Osteoblast (primary cell): ENCODE results near the gene SIAH2. TPM values are rescaled to one million over a fixed set of nuclear protein-coding genes. Genes with fewer than 3 reads are reported as not detected.
"Not testable (repeated sequence)": the region's sequence is repeated elsewhere in the genome, so short reads cannot be mapped to it uniquely, and the experiment has no call there.

Source experiments
- DNase-seq: peaks from one replicate; pipeline ENCODE4 v3.0.0; 2011; ENCODE audit warnings: low spot score, mixed read lengths; ENCODE audit not compliant: insufficient read length; ENCODE audit errors: missing footprints
- H2AFZ ChIP-seq: 2 replicates; pipeline ENCODE4 v1.6.0; 2011; ENCODE audit warnings: mild to moderate bottlenecking, low read length
- H3K27ac ChIP-seq: 2 replicates; pipeline ENCODE4 v1.5.1; 2011; ENCODE audit warnings: mild to moderate bottlenecking, low read depth, low read length, moderate library complexity
- H3K27me3 ChIP-seq: 2 replicates; pipeline ENCODE4 v1.6.0; 2012; ENCODE audit warnings: mild to moderate bottlenecking, control low read depth, inconsistent platforms, low read length, moderate library complexity; ENCODE audit not compliant: insufficient read depth
- H3K36me3 ChIP-seq: 2 replicates; pipeline ENCODE4 v1.5.1; 2011; ENCODE audit warnings: mild to moderate bottlenecking, low read length, control low read depth, moderate library complexity; ENCODE audit not compliant: insufficient read depth
- H3K4me1 ChIP-seq: 2 replicates; pipeline ENCODE4 v1.5.1; 2011; ENCODE audit warnings: mild to moderate bottlenecking, low read length, control low read depth, moderate library complexity; ENCODE audit not compliant: insufficient read depth
- H3K4me2 ChIP-seq: 2 replicates; pipeline ENCODE4 v1.6.0; 2011; ENCODE audit warnings: mild to moderate bottlenecking, low read length; ENCODE audit not compliant: insufficient read depth
- H3K4me3 ChIP-seq: fragments of 200-600 bp; sonication (generic); 3 replicates; pipeline ENCODE4 v1.5.1; 2012; ENCODE audit warnings: mild to moderate bottlenecking, low read length, inconsistent platforms; ENCODE audit not compliant: insufficient read depth
- H3K79me2 ChIP-seq: 2 replicates; pipeline ENCODE4 v1.6.0; 2012; ENCODE audit warnings: mild to moderate bottlenecking, low read length, control low read depth, inconsistent platforms; ENCODE audit not compliant: insufficient read depth
- H3K9me3 ChIP-seq: 2 replicates; pipeline ENCODE4 v1.5.1; 2011; ENCODE audit warnings: low read depth, low read length, control low read depth
- H4K20me1 ChIP-seq: 2 replicates; pipeline ENCODE4 v1.6.0; 2012; ENCODE audit warnings: mild to moderate bottlenecking, low read length, control low read depth; ENCODE audit not compliant: insufficient read depth
- CTCF ChIP-seq: IDR thresholded peaks from 2 replicates; pipeline ENCODE4 v1.5.1; 2011; ENCODE audit warnings: mild to moderate bottlenecking, low read depth, low read length, moderate library complexity; ENCODE audit errors: extremely low read depth
- total RNA-seq: library from RNA; depleted of rRNA; stranded (reverse); fragments of >200 nt; gene quantifications from 2 replicates; pipeline ENCODE4 v1.2.3, GENCODE V29; 2012

The SIAH2 gene
- total RNA-seq, 1 donor, result 36.2 TPM

DNA sequence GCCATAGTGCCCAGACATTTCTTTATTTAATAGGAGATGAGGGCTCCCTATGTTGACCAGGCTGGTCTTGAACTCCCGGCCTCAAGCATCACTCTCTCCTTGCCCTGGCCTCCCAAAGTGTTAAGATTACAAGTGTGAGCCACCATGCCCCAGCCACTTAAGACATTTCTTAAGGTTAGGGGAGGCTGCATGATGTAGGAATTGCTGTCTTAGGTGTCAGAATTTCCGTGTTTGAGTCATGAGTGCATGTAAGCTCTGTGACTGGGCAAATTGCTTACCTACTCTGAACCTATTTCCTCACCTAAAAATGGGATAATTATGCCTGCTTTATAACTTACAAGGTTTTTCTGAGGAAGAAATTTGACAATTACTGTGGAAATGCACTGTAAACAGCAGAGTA lies 34.2 kb upstream of the SIAH2 start:
- Histone ChIP-seq H3K4me3 (no peak overlapping the region), H3K4me1 (no peaks in the 10 kb centered on the region), H2AFZ (no peak overlapping the region), H3K27me3 (peaks cover 10% of the 10 kb centered on the region), H3K36me3 (no peaks in the 10 kb centered on the region), H3K79me2 (no peaks in the 10 kb centered on the region), H3K4me2 (no peak overlapping the region), H3K27ac (no peak overlapping the region), H4K20me1 (no peaks in the 10 kb centered on the region), H3K9me3 (no peaks in the 10 kb centered on the region)
- TF ChIP-seq CTCF, result no peak
- no peak for DNase-seq

DNA sequence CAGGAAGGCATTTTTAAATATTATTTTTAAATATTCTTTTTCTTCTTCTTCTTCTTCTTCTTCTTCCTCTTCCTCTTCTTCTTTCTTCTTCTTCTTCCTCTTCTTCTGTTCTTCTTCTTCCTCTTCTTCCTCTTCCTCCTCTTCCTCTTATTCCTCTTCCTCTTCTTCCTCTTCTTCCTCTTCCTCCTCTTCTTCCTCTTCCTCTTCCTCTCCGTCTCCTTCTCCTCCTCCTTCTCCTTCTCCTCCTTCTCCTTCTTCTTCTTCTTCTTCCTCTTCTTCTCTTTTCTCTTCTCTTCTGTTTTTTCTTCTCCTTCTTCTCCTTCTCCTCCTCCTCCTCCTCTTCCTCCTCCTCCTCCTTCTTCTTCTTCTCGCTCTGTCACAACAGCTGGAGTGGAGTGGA lies 33.6 kb upstream of the SIAH2 start:
- H3K36me3 ChIP-seq, H3K4me3 ChIP-seq, H3K9me3 ChIP-seq, H2AFZ ChIP-seq, H3K79me2 ChIP-seq, H3K27ac ChIP-seq, H3K4me1 ChIP-seq, H3K4me2 ChIP-seq, DNase-seq, H4K20me1 ChIP-seq, H3K27me3 ChIP-seq: not testable (repeated sequence)

DNA sequence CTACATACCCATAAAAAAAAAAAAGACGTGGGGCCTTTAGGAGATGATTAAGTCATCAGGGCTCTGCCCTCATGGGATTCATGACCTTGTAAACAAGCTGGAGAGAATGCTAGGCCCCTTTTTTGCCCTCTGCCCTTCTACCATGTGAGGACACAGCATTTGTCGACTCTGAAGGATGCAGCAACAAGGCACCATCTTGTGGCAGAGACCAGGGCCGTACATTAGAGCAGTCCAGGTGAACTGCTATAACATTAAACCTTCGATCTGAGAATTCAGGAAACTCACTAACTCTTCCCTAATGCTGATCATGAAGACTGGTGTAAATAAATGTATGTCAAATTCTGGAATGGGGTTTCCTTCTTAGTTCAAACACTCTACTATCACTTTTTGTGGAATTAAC lies 30.7 kb upstream of the SIAH2 start:
- Histone ChIP-seq H3K36me3 (no peaks in the 10 kb centered on the region), H3K9me3 (no peaks in the 10 kb centered on the region), H3K27me3 (peaks cover 7% of the 10 kb centered on the region), H3K27ac (no peak overlapping the region), H3K4me2 (no peak overlapping the region), H3K4me3 (no peak overlapping the region), H4K20me1 (no peaks in the 10 kb centered on the region), H3K4me1 (no peaks in the 10 kb centered on the region), H3K79me2 (no peaks in the 10 kb centered on the region), H2AFZ (no peak overlapping the region)
- TF ChIP-seq CTCF, result no peak
- no peak for DNase-seq

GRCh38 chr3:150790629-150791028 lies 27.7 kb upstream of the SIAH2 start:
- H3K4me2 ChIP-seq, result no peak overlapping the region
- no peak for TF ChIP-seq CTCF
- no peak overlapping the region for H3K27ac ChIP-seq
- H4K20me1 ChIP-seq, result no peaks in the 10 kb centered on the region
- H3K79me2 ChIP-seq, result no peaks in the 10 kb centered on the region
- H3K36me3 ChIP-seq, result no peaks in the 10 kb centered on the region
- H3K4me3 ChIP-seq, result no peak overlapping the region
- H3K27me3 ChIP-seq, result no peaks in the 10 kb centered on the region
- H3K9me3 ChIP-seq, result no peaks in the 10 kb centered on the region
- H2AFZ ChIP-seq, result no peak overlapping the region
- no peak for DNase-seq
- H3K4me1 ChIP-seq, result no peaks in the 10 kb centered on the region

DNA sequence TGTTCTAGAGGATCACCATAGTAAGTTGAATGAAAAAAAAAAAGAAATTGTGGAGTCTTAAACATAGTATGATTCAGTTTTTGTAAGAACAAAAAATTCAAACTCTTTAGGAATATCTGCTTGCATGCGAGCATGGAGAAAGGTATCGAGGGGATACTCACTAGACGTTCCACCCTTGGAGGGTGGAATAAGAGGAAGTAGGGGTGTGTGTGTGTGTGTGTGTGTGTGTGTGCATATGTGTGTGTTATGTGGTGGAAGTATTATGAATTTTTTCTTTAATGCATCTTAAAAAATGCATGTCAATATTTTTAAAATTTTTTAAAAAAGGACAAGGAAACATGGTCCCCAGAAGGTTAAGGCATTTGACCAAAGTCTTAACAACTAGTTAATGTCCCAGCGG lies 26.5 kb upstream of the SIAH2 start:
- no peak for DNase-seq
- H3K36me3 ChIP-seq, result no peaks in the 10 kb centered on the region
- no peak overlapping the region for H3K27ac ChIP-seq
- peaks cover 3% of the 10 kb centered on the region for H3K4me1 ChIP-seq
- no peaks in the 10 kb centered on the region for H3K79me2 ChIP-seq
- no peak overlapping the region for H3K4me3 ChIP-seq
- H3K27me3 ChIP-seq, result no peaks in the 10 kb centered on the region
- H3K4me2 ChIP-seq, result no peak overlapping the region
- H3K9me3 ChIP-seq, result no peaks in the 10 kb centered on the region
- H4K20me1 ChIP-seq, result no peaks in the 10 kb centered on the region
- no peak for TF ChIP-seq CTCF
- H2AFZ ChIP-seq, result no peak overlapping the region
